GM23248 (cell line): ENCODE data around the gene ZNF622.

Experiments
- EZH2 ChIP-seq: fragments of 200-600 bp; sonication (generic); IDR thresholded peaks from 2 replicates; pipeline ENCODE4 v1.6.1; 2018; ENCODE audit warnings: antibody characterized with exemption, mild to moderate bottlenecking; ENCODE audit not compliant: insufficient read depth, poor library complexity, severe bottlenecking
- EZH2phosphoT487 ChIP-seq: fragments of 200-600 bp; sonication (generic); IDR thresholded peaks from 2 replicates; pipeline ENCODE4 v1.6.1; 2018; ENCODE audit warnings: antibody characterized with exemption, moderate library complexity, mild to moderate bottlenecking, low read depth; ENCODE audit not compliant: insufficient read depth

- TF ChIP-seq EZH2phosphoT487 (no peak), EZH2 (no peak)
These were observed 42.1 kb upstream of the ZNF622 start for GRCh38 chr5:16507716-16508115.
